ENCODE measurements around the gene NPPA.

NPPA gene

GRCh38 chr1:11879311-11880180 lies 32.0 kb upstream of the NPPA start:
- CTCF ChIA-PET, result interaction anchor here (0.6 to 0.7 kb wide), 2 partner anchors 20 to 39 kb away, joined by 3 read pairs; no protein-coding TSS in a partner anchor
- H3K27me3 Mint-ChIP-seq, result peaks cover 44% of the 10 kb centered on the region
- no peak for DNase-seq
- H3K9me3 Mint-ChIP-seq, result no peaks in the 10 kb centered on the region
- H3K4me1 Mint-ChIP-seq, result peaks cover 2% of the 10 kb centered on the region
- H3K4me3 Mint-ChIP-seq, result no peak overlapping the region
- no peak overlapping the region for H3K27ac Mint-ChIP-seq
- no peaks in the 10 kb centered on the region for H3K36me3 Mint-ChIP-seq

- no peaks in the 10 kb centered on the region for H3K9me3 Mint-ChIP-seq
- H3K27me3 Mint-ChIP-seq, result peaks cover 51% of the 10 kb centered on the region
- no peak overlapping the region for H3K4me3 Mint-ChIP-seq
- CTCF ChIA-PET, result interaction anchor here (0.6 to 0.7 kb wide), 2 partner anchors 21 to 38 kb away, joined by 3 read pairs; no protein-coding TSS in a partner anchor
- no peaks in the 10 kb centered on the region for H3K36me3 Mint-ChIP-seq
- no peak overlapping the region for H3K27ac Mint-ChIP-seq
- H3K4me1 Mint-ChIP-seq, result peaks cover 2% of the 10 kb centered on the region
- no peak for DNase-seq
Observed at GRCh38 chr1:11878891-11879190, 31.3 kb upstream of the NPPA start.

DNA sequence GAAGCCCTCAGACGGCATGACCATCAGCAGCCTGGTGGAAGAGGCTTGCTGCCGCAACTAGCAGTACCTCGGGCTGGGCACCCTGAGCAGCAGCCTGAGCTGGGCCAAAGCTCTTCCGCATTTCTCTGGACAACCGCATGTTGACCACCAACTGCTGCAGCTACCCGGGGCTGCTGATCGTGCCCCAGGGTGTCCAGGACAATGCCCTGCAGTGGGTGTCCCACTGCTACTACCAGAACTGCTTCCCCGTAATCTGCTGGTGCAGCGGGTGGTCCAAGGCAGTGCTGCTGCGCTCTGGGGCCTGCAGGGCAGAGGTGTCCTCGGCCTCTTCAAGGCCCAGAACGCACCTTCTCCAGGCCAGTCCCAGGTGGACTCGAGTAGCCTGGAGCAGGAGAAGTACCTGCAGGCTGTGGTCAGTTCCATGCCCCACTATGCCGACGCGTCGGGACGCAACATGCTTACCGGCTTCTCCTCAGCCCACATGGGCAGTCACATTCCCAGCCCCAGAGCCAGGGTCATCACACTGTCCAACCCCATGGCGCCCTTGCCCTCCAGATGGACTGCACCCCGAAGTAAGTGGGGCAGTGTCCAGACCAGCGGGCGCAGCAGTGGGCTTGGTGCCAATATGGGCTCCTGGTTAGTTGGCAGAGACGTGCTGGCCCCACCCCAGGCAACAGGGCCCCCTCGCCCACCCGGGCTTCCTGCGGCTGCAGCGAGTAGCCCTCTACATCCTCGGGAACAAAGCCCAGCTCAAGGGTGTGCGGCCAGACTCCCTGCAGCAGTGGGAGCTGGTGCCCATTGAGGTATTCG lies 30.7 kb upstream of the NPPA start:
- no peak overlapping the region for H3K27ac Mint-ChIP-seq
- CTCF ChIA-PET, result no interaction called here
- no peak for DNase-seq
- H3K4me3 Mint-ChIP-seq, result no peak overlapping the region
- peaks cover 52% of the 10 kb centered on the region for H3K27me3 Mint-ChIP-seq
- no peaks in the 10 kb centered on the region for H3K9me3 Mint-ChIP-seq
- peaks cover 2% of the 10 kb centered on the region for H3K4me1 Mint-ChIP-seq
- no peaks in the 10 kb centered on the region for H3K36me3 Mint-ChIP-seq

DNA sequence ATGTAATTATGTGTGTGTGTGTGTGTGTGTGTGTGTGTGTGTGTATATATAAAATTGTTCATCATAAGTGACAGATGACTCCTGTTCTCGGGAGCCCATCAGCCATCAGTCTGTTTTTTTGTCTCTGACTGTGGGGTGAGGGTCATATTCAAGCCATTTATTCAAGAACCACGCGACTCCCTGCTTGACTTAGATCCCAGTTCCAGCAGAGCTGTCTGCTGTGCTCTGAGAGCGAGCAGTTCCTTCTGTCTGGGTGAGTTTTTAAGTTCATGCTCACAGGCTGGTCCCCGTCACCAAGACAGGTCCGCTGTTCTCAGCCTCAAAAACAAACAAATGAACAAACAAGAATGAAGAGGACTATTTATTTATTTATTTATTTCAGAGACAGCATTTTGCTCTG lies 29.5 kb upstream of the NPPA start:
- Mint-ChIP-seq H3K9me3 (no peaks in the 10 kb centered on the region), H3K36me3 (no peaks in the 10 kb centered on the region), H3K27me3 (peaks cover 51% of the 10 kb centered on the region), H3K4me1 (no peaks in the 10 kb centered on the region), H3K27ac (no peak overlapping the region), H3K4me3 (no peak overlapping the region)
- CTCF ChIA-PET, result no interaction called here
- no peak for DNase-seq

DNA sequence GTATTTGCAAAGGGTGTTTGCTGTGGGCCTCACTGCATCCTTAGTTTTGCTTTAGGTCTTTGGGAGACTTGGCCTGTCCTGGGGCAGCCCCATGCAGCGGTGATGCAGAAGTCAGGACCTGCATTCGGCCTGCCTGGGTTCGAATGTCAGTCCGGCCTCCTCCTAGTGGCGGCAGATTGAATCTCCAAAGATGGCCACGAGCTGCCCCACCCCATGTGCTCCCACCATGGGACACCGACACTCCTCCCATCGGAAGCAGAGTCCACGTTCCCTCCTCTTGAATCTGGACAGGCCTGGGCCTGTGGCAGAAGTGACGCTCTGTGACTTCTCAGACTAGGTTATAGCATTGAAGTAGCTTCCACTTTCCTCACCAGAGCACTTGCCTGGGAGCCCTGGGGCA lies 27.5 kb upstream of the NPPA start:
- H3K27ac Mint-ChIP-seq, result no peak overlapping the region
- H3K4me3 Mint-ChIP-seq, result no peak overlapping the region
- CTCF ChIA-PET, result no interaction called here
- no peak for DNase-seq
- H3K9me3 Mint-ChIP-seq, result no peaks in the 10 kb centered on the region
- no peaks in the 10 kb centered on the region for H3K4me1 Mint-ChIP-seq
- H3K36me3 Mint-ChIP-seq, result no peaks in the 10 kb centered on the region
- peaks cover 57% of the 10 kb centered on the region for H3K27me3 Mint-ChIP-seq

DNA sequence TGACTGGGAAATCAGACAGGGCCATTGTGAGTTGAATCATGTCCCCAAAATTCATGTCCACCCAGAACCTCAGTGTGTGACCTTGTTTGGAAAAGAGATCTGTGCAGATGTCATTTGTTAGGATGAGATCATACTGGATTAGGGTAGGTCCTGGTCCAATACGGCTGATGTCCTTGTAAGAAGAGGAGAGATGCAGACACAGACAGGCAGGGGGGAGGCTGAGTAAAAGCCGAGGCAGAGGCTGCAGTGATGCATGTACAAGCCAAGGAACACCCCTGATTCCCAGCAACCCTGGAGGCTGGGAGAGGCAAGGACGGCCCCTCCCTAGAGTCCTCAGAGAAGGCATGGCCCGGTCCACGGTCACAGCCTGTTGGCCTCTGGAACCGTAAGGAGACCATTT lies 27.0 kb upstream of the NPPA start:
- no peaks in the 10 kb centered on the region for H3K36me3 Mint-ChIP-seq
- H3K4me1 Mint-ChIP-seq, result no peaks in the 10 kb centered on the region
- peaks cover 61% of the 10 kb centered on the region for H3K27me3 Mint-ChIP-seq
- H3K27ac Mint-ChIP-seq, result no peak overlapping the region
- CTCF ChIA-PET, result no interaction called here
- no peaks in the 10 kb centered on the region for H3K9me3 Mint-ChIP-seq
- H3K4me3 Mint-ChIP-seq, result no peak overlapping the region
- DNase-seq, result no peak

GRCh38 chr1:11874258-11874562 lies 26.6 kb upstream of the NPPA start:
- CTCF ChIA-PET, result no interaction called here
- no peak for DNase-seq
- Mint-ChIP-seq H3K27ac (no peak overlapping the region), H3K9me3 (no peaks in the 10 kb centered on the region), H3K4me3 (no peak overlapping the region), H3K36me3 (no peaks in the 10 kb centered on the region), H3K4me1 (no peaks in the 10 kb centered on the region), H3K27me3 (peaks cover 61% of the 10 kb centered on the region)

GRCh38 chr1:11873395-11874257 lies 26.0 kb upstream of the NPPA start:
- Mint-ChIP-seq H3K27ac (no peak overlapping the region), H3K4me1 (no peaks in the 10 kb centered on the region), H3K27me3 (peaks cover 63% of the 10 kb centered on the region), H3K9me3 (no peaks in the 10 kb centered on the region), H3K36me3 (no peaks in the 10 kb centered on the region), H3K4me3 (no peak overlapping the region)
- CTCF ChIA-PET, result interaction anchor here (1.1 kb wide), 1 partner anchor 33 kb away, joined by 3 read pairs; no protein-coding TSS in a partner anchor
- no peak for DNase-seq

DNA sequence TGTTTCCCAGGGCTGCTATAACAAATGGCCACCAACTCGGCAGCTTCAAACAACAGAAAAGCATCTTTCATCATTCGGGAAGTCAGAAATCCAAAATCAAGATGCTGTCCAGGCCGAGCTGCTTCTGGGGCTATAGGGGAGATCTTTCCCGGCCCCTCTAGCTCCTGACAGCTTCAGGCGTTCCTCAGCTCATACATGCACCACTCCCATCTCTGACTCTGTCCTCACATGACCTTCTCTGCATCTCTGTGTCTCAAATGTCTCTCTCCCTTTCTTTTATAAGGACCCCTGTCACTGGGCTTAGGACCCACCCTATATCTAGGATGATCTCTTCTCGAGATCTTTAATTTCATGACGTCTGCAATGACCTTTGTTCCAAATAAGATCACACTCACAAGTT lies 25.0 kb upstream of the NPPA start:
- H3K4me1 Mint-ChIP-seq, result no peaks in the 10 kb centered on the region
- CTCF ChIA-PET, result interaction anchor here (1.1 to 1.3 kb wide), 2 partner anchors 20 to 34 kb away, joined by 3 read pairs; no protein-coding TSS in a partner anchor

DNA sequence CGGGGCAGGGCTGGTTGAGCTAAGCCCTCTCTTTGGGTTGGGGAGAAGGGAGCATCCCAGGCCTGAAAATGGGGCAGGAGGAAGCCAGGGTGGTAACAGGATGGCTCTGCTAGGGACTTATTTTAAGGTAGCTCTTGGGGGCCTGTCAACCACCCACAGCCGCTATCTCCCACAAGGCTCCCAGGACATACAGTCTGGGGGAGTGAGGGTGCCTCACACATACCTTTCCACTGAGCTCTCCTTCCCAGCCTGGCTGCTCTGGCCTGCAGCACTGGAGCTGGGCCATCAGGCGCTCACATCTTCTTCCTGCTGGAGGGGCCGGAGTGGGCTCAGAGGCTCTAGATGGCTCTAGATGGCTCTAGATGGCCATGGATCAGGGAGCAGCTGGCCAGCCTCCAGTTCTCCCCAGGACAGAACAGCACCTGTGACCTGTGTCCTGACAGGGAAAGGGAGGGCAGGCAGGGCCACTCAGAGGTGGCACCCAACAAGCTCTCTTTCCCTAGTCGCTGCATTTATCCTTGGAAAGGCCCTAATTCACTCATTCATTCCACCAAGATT lies 22.1 kb upstream of the NPPA start:
- H3K36me3 Mint-ChIP-seq, result no peaks in the 10 kb centered on the region
- no peak for DNase-seq
- CTCF ChIA-PET, result interaction anchor here (1.3 to 1.8 kb wide), 2 partner anchors 23 to 32 kb away, joined by 4 to 6 read pairs; no protein-coding TSS in a partner anchor
- H3K27me3 Mint-ChIP-seq, result peaks cover 60% of the 10 kb centered on the region
- H3K4me1 Mint-ChIP-seq, result no peaks in the 10 kb centered on the region
- H3K27ac Mint-ChIP-seq, result no peak overlapping the region
- no peak overlapping the region for H3K4me3 Mint-ChIP-seq
- H3K9me3 Mint-ChIP-seq, result no peaks in the 10 kb centered on the region

More for the DNA sequence above, 25.0 kb upstream of the NPPA start:
- H3K4me3 Mint-ChIP-seq, result no peak overlapping the region
- H3K27ac Mint-ChIP-seq, result no peak overlapping the region
- DNase-seq, result no peak
- H3K9me3 Mint-ChIP-seq, result no peaks in the 10 kb centered on the region
- H3K36me3 Mint-ChIP-seq, result no peaks in the 10 kb centered on the region
- peaks cover 63% of the 10 kb centered on the region for H3K27me3 Mint-ChIP-seq

- Mint-ChIP-seq H3K36me3 (no peaks in the 10 kb centered on the region), H3K27ac (no peak overlapping the region), H3K9me3 (no peaks in the 10 kb centered on the region), H3K4me3 (no peak overlapping the region), H3K4me1 (no peaks in the 10 kb centered on the region), H3K27me3 (peaks cover 62% of the 10 kb centered on the region)
- CTCF ChIA-PET, result interaction anchor here (1.0 to 1.3 kb wide), 2 partner anchors 9 to 23 kb away, joined by 3 to 4 read pairs; no protein-coding TSS in a partner anchor
- no peak for DNase-seq
Observed at GRCh38 chr1:11869104-11869503, 21.5 kb upstream of the NPPA start.

DNA sequence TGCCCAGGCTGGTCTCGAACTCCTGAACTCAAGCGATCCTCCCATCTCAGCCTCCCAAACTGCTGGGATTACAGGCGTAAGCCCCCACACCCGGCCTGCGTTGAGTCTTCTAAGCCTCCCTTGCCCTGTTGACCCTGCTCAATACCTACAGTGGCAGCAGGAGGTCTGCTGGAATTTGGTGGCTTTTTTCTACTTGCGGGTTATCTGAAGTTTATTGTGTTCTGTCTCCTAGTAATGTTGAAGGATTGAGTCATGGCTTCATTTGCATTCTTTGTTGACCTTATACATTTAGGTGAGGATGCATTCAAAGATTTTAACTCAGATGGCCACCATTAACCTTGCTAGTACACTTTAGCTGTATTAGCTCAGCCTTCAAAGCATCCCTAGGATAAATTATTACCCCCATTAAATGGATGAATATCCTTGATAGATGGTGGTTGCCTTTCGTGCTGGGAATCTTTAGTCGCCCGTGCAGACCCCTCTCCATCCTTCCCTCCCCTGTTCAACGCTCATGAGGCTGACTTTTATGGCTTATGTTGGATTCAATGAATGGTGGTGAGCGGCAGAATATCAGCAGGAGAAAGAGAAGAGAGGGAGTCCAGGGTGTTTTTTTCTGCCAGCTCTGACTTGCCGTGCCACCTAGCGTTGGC lies 20.9 kb upstream of the NPPA start:
- Mint-ChIP-seq H3K4me1 (no peaks in the 10 kb centered on the region), H3K4me3 (no peak overlapping the region), H3K9me3 (no peaks in the 10 kb centered on the region), H3K36me3 (no peaks in the 10 kb centered on the region), H3K27me3 (peaks cover 63% of the 10 kb centered on the region), H3K27ac (no peak overlapping the region)
- no peak for DNase-seq
- CTCF ChIA-PET, result interaction anchor here (1.0 to 1.3 kb wide), 2 partner anchors 8 to 24 kb away, joined by 3 to 4 read pairs; no protein-coding TSS in a partner anchor

GRCh38 chr1:11862890-11863289 lies 15.3 kb upstream of the NPPA start:
- H3K27ac Mint-ChIP-seq, result no peak overlapping the region
- H3K27me3 Mint-ChIP-seq, result peaks cover 85% of the 10 kb centered on the region
- CTCF ChIA-PET, result interaction anchor here (0.6 kb wide), 1 partner anchor 30 kb away, joined by 3 read pairs; no protein-coding TSS in a partner anchor
- H3K4me3 Mint-ChIP-seq, result no peak overlapping the region
- H3K36me3 Mint-ChIP-seq, result no peaks in the 10 kb centered on the region
- peaks cover under 1% of the 10 kb centered on the region for H3K4me1 Mint-ChIP-seq
- no peaks in the 10 kb centered on the region for H3K9me3 Mint-ChIP-seq
- DNase-seq, result no peak

Measured in activated naive CD4-positive, alpha-beta T cell treated with anti-CD3 and anti-CD28 coated beads, Interleukin-2, amount 10 ng/mL, durations not matched to agents 7 days and 5 days (primary cell).